Metanephros (tissue), 2 donors: Measurements from ENCODE around the gene AHDC1. TPM values are rescaled to one million over a fixed set of nuclear protein-coding genes. Genes with fewer than 3 reads are reported as not detected.

Source experiments
- small RNA-seq: library from RNA; depleted of rRNA; stranded (forward); fragments of <200 nt; gene quantifications from one replicate; pipeline ENCODE3, GENCODE V24; 2014; ENCODE audit warnings: low replicate concordance
- total RNA-seq: library from RNA; depleted of rRNA; stranded (reverse); fragments of >200 nt; gene quantifications from one replicate; pipeline ENCODE4 v1.2.3, GENCODE V29; 2014

AHDC1 gene, protein sequence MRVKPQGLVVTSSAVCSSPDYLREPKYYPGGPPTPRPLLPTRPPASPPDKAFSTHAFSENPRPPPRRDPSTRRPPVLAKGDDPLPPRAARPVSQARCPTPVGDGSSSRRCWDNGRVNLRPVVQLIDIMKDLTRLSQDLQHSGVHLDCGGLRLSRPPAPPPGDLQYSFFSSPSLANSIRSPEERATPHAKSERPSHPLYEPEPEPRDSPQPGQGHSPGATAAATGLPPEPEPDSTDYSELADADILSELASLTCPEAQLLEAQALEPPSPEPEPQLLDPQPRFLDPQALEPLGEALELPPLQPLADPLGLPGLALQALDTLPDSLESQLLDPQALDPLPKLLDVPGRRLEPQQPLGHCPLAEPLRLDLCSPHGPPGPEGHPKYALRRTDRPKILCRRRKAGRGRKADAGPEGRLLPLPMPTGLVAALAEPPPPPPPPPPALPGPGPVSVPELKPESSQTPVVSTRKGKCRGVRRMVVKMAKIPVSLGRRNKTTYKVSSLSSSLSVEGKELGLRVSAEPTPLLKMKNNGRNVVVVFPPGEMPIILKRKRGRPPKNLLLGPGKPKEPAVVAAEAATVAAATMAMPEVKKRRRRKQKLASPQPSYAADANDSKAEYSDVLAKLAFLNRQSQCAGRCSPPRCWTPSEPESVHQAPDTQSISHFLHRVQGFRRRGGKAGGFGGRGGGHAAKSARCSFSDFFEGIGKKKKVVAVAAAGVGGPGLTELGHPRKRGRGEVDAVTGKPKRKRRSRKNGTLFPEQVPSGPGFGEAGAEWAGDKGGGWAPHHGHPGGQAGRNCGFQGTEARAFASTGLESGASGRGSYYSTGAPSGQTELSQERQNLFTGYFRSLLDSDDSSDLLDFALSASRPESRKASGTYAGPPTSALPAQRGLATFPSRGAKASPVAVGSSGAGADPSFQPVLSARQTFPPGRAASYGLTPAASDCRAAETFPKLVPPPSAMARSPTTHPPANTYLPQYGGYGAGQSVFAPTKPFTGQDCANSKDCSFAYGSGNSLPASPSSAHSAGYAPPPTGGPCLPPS (N-terminal part only)
- 45.4 TPM for total RNA-seq

DNA sequence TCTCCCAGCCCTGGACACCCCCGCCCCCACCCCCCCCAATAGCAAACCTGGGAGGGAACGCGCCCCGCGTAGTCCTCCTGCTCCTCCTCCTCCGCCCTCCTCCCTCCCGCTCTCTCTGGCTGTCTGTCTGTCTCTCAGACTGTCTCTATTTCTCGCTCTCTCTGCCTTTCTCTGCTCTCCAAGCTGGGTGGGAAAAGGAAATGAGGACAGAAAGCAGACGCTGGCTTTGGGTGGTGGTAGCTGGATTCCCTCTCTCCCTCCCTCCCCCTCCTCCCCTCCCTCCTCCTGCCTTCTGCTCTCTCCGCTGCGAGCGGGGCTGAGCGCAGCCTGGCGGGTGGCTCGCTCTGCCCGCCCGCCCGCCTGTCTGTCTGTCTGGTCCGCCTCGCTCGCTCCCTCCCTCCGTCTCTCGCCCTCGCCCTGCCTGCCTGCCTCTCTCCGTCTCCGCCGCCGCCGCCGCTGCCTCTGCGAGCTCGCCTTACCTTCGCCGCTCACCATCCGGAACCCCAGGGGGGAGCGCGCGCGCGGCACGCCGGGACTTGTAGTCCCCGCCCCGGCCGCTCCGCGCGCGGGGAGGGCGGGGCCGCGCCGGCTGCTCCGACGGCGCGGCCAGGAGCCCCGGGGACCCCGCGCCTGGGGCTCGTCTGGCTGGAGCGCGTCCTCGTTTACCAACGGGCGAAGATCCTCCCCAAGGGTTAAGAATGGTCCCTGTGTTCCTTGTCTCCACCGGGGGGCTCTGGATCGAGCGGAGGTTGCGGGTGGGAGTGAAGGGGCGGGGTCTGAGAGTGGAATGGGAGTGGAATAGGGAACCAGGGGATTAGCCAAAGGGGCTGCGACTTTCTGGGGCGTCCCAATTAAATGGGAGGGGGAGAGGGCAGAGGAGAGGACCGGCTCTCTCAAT, at the start of gene AHDC1:
Gene AHDC1 (minus strand): TSS at position 464 of the 898 bp plus-strand sequence. CDS start 52,029 bp downstream, outside the sequence.

DNA sequence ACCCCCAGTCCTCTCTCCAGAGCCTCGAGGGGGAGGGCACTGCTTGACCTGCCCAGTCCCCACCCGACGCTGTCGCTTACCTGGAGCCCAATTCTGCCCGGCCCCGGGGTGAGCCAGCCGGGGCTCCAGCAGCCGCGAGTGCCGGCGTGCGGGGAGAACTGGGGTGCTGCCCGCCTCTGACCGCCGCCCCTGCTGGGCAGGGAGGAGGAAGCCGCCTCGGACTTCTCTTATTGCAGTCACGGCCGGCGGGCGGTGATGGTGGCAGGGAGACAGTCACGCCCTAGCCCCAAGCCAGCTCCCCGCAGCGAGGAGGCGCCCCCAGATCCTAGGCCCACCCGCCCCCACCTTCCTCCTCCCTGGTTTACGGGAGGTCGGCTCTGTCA, 31.0 kb upstream of the AHDC1 start, which contains the start of gene FGR:
Gene FGR (minus strand): TSS at position 201 of the 383 bp plus-strand sequence. CDS start 11,269 bp downstream, outside the sequence.

DNA sequence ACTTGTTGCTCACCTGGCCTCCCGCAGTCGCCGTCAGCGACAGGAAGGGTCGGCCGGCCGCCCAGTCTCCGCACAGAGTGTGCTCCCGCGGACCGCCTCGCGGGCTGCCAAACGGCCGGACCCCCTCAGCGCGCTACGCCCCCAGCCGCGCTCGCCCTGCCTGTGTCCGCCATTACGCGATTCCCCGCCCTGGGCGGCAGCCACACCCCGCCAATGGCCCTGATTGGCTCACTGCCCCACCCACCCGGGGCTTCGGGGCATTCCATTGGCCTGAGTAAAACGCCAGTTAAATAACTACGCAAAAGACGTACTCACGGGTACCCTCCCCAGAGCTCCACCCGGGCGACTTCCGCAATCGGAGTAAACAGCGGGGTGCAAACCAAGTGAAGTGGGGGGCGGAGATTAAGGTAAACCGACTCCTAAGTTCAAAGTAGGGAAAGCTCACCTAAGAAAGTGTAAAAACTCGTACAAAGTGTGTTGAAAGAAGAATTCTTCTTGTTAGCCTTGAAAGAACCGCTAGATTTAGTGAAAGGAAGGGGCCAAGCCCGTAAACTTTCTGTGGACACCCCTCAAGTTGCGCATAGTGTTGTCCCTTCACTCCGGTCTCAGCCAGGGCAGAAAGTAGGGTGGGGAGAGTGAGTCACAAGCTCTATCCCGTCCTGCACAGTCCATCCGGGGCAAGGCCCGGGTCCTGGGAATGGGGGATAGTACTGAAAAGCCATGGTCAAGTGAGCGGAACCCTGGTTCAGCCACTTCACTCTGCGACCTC, 113.8 kb downstream of the AHDC1 start, which contains the start of gene WASF2:
Gene WASF2 (minus strand): TSS at position 195 of the 769 bp plus-strand sequence. CDS start 61,277 bp downstream, outside the sequence.

Small RNA genes lying within 50 kb of the gene (small RNA-seq; reads per million reads assigned to genes)
- gene AL031729.1 = not detected

Other genes starting within 250 kb of the AHDC1 start
- 12.1 TPM for gene MAP3K6, start 237.2 kb downstream of the AHDC1 start, total RNA-seq
- 3.9 TPM for gene FCN3, start 229.3 kb downstream of the AHDC1 start, total RNA-seq
- gene CD164L2, start 220.8 kb downstream of the AHDC1 start, total RNA-seq = 0.35 TPM
- 0.35 TPM for gene GPR3, start 211.5 kb downstream of the AHDC1 start, total RNA-seq
- gene WASF2, start 114.0 kb downstream of the AHDC1 start, total RNA-seq = 50.9 TPM
- 10.9 TPM for gene FGR, start 31.0 kb upstream of the AHDC1 start, total RNA-seq
- 31.0 TPM for gene IFI6, start 68.0 kb upstream of the AHDC1 start, total RNA-seq
- 15.3 TPM for gene FAM76A, start 121.8 kb upstream of the AHDC1 start, total RNA-seq
- gene STX12, start 169.1 kb upstream of the AHDC1 start, total RNA-seq = 38.9 TPM
- gene PPP1R8, start 226.6 kb upstream of the AHDC1 start, total RNA-seq = 35.6 TPM